B cell (primary cell): ENCODE results near the gene PIMREG.

Source experiments
- EZH2 ChIP-seq: IDR thresholded peaks from 2 replicates; pipeline ENCODE4 v1.6.1; 2012; ENCODE audit warnings: borderline replicate concordance, low read depth, mild to moderate bottlenecking, moderate library complexity, low read length; ENCODE audit not compliant: insufficient read depth, poor library complexity, severe bottlenecking
- TF ChIP-seq, protein P1 (sequence below): fragments of 200-600 bp; IDR thresholded peaks from one replicate; pipeline ENCODE4 v1.8.0; 2022; ENCODE audit warnings: antibody characterized with exemption, mild to moderate bottlenecking

DNA sequence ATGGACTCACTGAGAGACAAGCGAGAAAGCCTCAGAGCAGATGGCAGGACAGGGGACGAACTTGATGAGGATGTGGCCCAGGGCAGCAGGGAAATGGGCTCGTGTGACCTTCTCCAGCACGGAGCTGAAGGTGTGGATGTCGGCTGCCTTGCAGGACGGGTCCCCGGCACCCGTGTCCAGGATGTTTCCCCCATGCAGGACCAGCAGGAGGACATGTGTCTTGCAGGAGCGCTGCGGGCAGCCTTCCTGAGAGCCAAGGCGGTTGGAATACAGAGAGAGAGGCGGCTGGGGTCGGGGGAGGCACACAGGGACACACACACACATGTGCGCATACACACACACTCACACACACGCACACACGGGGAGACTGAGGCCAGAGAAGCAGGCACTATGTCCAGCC is 39.3 kb downstream of the PIMREG start:
- TF ChIP-seq, protein P1, sequence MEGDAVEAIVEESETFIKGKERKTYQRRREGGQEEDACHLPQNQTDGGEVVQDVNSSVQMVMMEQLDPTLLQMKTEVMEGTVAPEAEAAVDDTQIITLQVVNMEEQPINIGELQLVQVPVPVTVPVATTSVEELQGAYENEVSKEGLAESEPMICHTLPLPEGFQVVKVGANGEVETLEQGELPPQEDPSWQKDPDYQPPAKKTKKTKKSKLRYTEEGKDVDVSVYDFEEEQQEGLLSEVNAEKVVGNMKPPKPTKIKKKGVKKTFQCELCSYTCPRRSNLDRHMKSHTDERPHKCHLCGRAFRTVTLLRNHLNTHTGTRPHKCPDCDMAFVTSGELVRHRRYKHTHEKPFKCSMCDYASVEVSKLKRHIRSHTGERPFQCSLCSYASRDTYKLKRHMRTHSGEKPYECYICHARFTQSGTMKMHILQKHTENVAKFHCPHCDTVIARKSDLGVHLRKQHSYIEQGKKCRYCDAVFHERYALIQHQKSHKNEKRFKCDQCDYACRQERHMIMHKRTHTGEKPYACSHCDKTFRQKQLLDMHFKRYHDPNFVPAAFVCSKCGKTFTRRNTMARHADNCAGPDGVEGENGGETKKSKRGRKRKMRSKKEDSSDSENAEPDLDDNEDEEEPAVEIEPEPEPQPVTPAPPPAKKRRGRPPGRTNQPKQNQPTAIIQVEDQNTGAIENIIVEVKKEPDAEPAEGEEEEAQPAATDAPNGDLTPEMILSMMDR = no peak
- TF ChIP-seq EZH2 = no peak
